Measurements from ENCODE around the gene ZNF524. TPM values are rescaled to one million over a fixed set of nuclear protein-coding genes. Genes with fewer than 3 reads are reported as not detected.

Gene ZNF524
- total RNA-seq, 1 experiment from 2014 or later: 5.5 TPM

DNA sequence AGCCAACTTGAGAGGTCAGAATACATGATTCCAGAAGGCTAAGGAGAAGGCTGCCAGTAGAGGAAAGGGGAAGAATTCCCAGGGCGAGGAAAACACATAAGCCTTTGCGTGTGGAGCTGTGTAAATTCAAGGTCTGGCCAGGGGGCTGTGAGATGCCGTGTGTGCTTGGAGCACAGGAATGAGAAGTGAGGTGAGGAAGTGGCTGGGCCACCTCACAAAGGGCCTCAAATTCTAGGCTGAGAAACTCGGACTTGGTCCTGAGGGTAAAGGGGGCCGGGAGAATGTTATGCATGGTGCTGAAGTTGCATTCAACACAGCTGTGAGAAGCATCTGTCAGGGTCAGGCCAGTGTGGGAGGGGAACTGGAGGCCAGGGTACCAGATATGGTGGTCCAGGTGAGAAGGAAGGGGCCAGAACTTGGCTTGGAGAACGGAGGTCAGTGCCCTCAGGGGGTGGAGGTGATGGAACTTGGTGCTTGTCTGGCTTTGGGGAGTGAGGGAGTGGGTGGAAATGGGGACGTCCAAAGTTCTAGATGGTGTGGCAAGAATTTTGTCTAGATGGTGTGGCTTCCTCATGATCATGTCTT is 35.9 kb downstream of the ZNF524 start:
- peak overlapping the region; percentile 99 for H3K27ac Mint-ChIP-seq
- TF ChIP-seq RELA (CRISPR knock-in tag; IDR thresholded peaks at IDR 0.05; ENCODE audit: borderline replicate concordance) (no peak), SP1 (CRISPR knock-in tag; conservative IDR thresholded peaks at IDR 0.05) (no peak), SMAD4 (CRISPR knock-in tag; IDR thresholded peaks at IDR 0.05) (no peak), TCF7 (CRISPR knock-in tag; IDR thresholded peaks at IDR 0.05; ENCODE audit: low read depth) (no peak), PRRX2 (CRISPR knock-in tag; IDR thresholded peaks at IDR 0.05) (no peak), ZNF317 (CRISPR knock-in tag; IDR thresholded peaks at IDR 0.05; ENCODE audit: borderline replicate concordance, low read depth) (no peak), ATF1 (CRISPR knock-in tag; IDR thresholded peaks at IDR 0.05) (no peak), USF1 (CRISPR knock-in tag; IDR thresholded peaks at IDR 0.05) (no peak), CBFB (CRISPR knock-in tag; IDR thresholded peaks at IDR 0.05; ENCODE audit: low read depth) (no peak), NFATC4 (CRISPR knock-in tag; IDR thresholded peaks at IDR 0.05) (no peak), ZNF138 (CRISPR knock-in tag; conservative IDR thresholded peaks at IDR 0.05) (no peak), ZNF423 (CRISPR knock-in tag; IDR thresholded peaks at IDR 0.05) (no peak), SOX15 (CRISPR knock-in tag; IDR thresholded peaks at IDR 0.05) (no peak), GABPB1 (CRISPR knock-in tag; IDR thresholded peaks at IDR 0.05) (no peak), MYBL2 (CRISPR knock-in tag; IDR thresholded peaks at IDR 0.05) (no peak), ETV6 (CRISPR knock-in tag; IDR thresholded peaks at IDR 0.05) (no peak), ZNF532 (CRISPR knock-in tag; IDR thresholded peaks at IDR 0.05; ENCODE audit: borderline replicate concordance) (no peak)
- TF ChIP-seq, protein P1, sequence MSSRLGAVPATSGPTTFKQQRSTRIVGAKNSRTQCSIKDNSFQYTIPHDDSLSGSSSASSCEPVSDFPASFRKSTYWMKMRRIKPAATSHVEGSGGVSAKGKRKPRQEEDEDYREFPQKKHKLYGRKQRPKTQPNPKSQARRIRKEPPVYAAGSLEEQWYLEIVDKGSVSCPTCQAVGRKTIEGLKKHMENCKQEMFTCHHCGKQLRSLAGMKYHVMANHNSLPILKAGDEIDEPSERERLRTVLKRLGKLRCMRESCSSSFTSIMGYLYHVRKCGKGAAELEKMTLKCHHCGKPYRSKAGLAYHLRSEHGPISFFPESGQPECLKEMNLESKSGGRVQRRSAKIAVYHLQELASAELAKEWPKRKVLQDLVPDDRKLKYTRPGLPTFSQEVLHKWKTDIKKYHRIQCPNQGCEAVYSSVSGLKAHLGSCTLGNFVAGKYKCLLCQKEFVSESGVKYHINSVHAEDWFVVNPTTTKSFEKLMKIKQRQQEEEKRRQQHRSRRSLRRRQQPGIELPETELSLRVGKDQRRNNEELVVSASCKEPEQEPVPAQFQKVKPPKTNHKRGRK (CRISPR knock-in tag; IDR thresholded peaks at IDR 0.05; ENCODE audit: borderline replicate concordance): no peak
- TF ChIP-seq, protein P2, sequence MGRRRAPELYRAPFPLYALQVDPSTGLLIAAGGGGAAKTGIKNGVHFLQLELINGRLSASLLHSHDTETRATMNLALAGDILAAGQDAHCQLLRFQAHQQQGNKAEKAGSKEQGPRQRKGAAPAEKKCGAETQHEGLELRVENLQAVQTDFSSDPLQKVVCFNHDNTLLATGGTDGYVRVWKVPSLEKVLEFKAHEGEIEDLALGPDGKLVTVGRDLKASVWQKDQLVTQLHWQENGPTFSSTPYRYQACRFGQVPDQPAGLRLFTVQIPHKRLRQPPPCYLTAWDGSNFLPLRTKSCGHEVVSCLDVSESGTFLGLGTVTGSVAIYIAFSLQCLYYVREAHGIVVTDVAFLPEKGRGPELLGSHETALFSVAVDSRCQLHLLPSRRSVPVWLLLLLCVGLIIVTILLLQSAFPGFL (CRISPR knock-in tag; IDR thresholded peaks at IDR 0.05; ENCODE audit: borderline replicate concordance): no peak
- TF ChIP-seq, protein P3, sequence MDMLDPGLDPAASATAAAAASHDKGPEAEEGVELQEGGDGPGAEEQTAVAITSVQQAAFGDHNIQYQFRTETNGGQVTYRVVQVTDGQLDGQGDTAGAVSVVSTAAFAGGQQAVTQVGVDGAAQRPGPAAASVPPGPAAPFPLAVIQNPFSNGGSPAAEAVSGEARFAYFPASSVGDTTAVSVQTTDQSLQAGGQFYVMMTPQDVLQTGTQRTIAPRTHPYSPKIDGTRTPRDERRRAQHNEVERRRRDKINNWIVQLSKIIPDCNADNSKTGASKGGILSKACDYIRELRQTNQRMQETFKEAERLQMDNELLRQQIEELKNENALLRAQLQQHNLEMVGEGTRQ (CRISPR knock-in tag; IDR thresholded peaks at IDR 0.05): no peak
- H3K36me3 Mint-ChIP-seq: peaks cover 16% of the 10 kb centered on the region
- ChIA-PET CTCF (interaction anchor here (0.5 to 2.9 kb wide), 5 partner anchors 11 to 1198 kb away, joined by 3 to 10 read pairs (median 3); partner anchors contain the start of gene ZNF784), POLR2A (no interaction called here)
- H3K4me3 Mint-ChIP-seq: peak overlapping the region; percentile 100
- DNase-seq (ENCODE audit: low spot score): no peak
- H3K9me3 Mint-ChIP-seq: peaks cover 4% of the 10 kb centered on the region
- peaks cover 35% of the 10 kb centered on the region for H3K4me1 Mint-ChIP-seq
- H3K27me3 Mint-ChIP-seq (ENCODE audit: low read depth): peaks cover 9% of the 10 kb centered on the region
- ATAC-seq: no peak

All from WTC11 (cell line).